Astrocyte (in vitro differentiated cells and primary cell): ENCODE results near the gene GRK3.
"Not testable (repeated sequence)": the region's sequence is repeated elsewhere in the genome, so short reads cannot be mapped to it uniquely, and the experiment has no call there.

Experiments
- CTCF ChIP-seq: IDR thresholded peaks from 2 replicates; pipeline ENCODE4 v1.5.1; 2011; ENCODE audit warnings: low read depth, mild to moderate bottlenecking, inconsistent platforms, low read length, moderate library complexity; ENCODE audit not compliant: insufficient read depth
- EZH2 ChIP-seq: IDR thresholded peaks from 2 replicates; pipeline ENCODE4 v1.6.1; 2012; ENCODE audit warnings: mild to moderate bottlenecking, low read length, inconsistent platforms; ENCODE audit not compliant: insufficient read depth

GRCh38 chr22:25611284-25611683 is 46.8 kb downstream of the GRK3 start:
- TF ChIP-seq CTCF, EZH2: not testable (repeated sequence)
